GM12892 (cell line): ENCODE data around the gene SCIN.

Source experiments
- DNase-seq: peaks from one replicate; pipeline ENCODE4 v3.0.0; 2011; ENCODE audit not compliant: insufficient read length
- FAIRE-seq: peaks from 2 replicates; lab custom pipeline; 2011; peaks lifted over from hg19 to GRCh38; lab: Jason Lieb, UNC
- POLR2A ChIP-seq: IDR thresholded peaks from 2 replicates; pipeline ENCODE4 v1.6.1; 2011; ENCODE audit warnings: low read depth, low read length, control low read depth
- POLR2AphosphoS5 ChIP-seq: IDR thresholded peaks from 2 replicates; pipeline ENCODE4 v1.6.1; 2011; ENCODE audit warnings: low read depth, low read length, control low read depth
- TAF1 ChIP-seq: IDR thresholded peaks from 2 replicates; pipeline ENCODE4 v1.6.1; 2011; ENCODE audit warnings: low read depth, mild to moderate bottlenecking, control low read depth, low read length, borderline replicate concordance

The SCIN gene

GRCh38 chr7:12623885-12624498 is 53.5 kb downstream of the SCIN start:
- FAIRE-seq, result no peak
- no peak for TF ChIP-seq TAF1
- no peak for TF ChIP-seq POLR2A
- no peak for TF ChIP-seq POLR2AphosphoS5
- DNase-seq, result no peak

DNA sequence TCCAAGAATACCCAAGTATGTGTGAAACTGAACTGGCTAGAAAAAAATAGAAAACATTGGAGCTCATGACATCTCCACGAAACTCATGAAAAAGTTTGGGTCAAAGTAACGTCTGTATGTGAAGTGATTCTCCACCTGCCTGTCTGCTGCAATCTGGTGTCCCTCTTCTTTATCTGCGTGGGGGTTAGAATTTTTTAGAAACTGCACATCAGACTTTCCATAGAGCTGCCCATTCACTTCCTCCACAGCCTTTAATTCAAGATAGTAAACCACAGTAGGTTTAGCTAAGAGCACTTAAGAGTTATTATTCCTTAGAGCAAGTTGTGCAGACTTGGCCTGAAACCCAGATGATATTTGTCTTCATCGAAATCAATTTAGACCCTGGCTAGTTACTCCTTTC is 55.3 kb downstream of the SCIN start:
- DNase-seq (no peak), FAIRE-seq (no peak)
- no peak for TF ChIP-seq TAF1

GRCh38 chr7:12629816-12630512 is 59.4 kb downstream of the SCIN start:
- no peak for TF ChIP-seq POLR2A
- TF ChIP-seq POLR2AphosphoS5, result no peak
- no peak for TF ChIP-seq TAF1

DNA sequence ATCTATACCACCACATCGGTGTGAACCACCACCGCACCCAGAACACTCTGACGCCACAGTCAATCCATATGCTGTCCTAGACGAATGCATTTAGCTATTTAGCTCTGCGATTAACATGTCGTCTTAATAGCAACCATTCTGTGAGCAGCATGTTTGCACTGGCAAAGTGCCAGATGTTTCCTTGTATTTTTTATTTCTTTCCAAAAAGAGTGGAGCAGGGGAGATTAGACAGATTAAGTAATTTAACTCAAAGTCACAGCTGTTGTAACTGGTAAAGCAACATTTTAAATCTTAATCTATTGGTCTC is 59.9 kb downstream of the SCIN start:
- TF ChIP-seq TAF1 (no peak), POLR2AphosphoS5 (no peak), POLR2A (no peak)
- FAIRE-seq, result no peak
- DNase-seq, result no peak

More at GRCh38 chr7:12629816-12630512, 59.4 kb downstream of the SCIN start:
- DNase-seq, result no peak
- no peak for FAIRE-seq

DNA sequence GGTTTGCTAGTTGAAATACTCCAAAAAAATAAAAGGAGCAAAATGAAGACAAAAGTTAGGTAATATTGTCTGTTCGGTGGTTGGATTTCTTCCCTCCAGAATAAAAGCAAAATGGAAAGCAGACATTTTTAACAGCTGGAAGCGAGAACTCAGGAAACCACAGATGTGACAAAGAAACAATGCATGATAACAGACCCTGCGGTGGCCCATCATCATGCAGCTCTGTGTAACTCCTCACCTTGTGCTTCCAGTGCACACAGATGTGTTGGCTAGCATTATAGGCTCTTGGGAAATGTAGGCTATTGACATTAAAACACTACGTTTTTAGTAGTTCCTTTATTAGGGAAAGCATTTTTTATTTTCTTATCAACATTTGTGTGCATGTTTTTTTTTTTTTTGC is 63.1 kb downstream of the SCIN start:
- DNase-seq (no peak), FAIRE-seq (no peak)
- TF ChIP-seq POLR2A (no peak), TAF1 (no peak), POLR2AphosphoS5 (no peak)

DNA sequence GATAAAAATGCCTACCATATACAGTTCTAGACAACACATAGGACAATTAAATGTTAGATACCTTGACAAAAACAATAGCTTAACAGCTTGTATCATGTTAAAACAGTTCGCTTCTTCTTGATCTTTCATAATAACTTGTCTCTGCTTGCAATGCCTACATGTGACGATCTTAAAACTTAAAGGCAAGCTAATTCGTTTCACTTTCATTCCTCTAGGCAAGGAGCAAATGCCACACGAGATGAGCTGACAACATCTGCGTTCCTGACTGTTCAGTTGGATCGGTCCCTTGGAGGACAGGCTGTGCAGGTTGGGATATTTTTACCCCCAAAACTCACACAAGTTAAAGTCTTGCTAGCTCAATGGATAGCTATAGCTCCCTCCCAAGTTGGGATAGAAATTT is 65.3 kb downstream of the SCIN start:
- TF ChIP-seq POLR2A, result no peak
- peak; percentile 63; the same call in 1 of the 2 replicates for TF ChIP-seq TAF1
- DNase-seq, result no peak
- peak; percentile 75 for FAIRE-seq

DNA sequence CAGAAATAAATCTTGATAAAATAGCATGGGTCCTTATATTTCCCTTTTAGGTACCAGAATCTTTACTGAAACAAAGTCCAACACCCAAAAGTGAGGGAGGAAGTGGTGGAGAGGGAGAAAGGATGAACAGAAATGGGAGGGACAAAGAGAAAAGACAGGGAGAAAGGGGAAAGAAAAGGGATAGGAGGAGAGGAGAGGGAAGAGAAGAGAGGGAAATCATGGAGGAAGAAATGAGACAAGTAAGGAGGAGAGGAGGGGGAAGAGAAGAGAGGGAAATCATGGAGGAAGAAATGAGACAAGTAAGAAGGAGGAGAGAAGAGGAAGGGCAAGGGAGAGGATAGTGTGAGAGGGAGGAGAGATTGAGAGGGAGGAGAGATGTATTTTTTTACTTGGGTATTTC is 66.8 kb downstream of the SCIN start:
- DNase-seq, result no peak
- TF ChIP-seq TAF1 (no peak), POLR2A (no peak), POLR2AphosphoS5 (no peak)
- FAIRE-seq, result no peak

- TF ChIP-seq POLR2A, result no peak
- no peak for TF ChIP-seq POLR2AphosphoS5
- no peak for TF ChIP-seq TAF1
- DNase-seq, result no peak
- FAIRE-seq, result peak; percentile 75
Observed at GRCh38 chr7:12637819-12638592, 67.5 kb downstream of the SCIN start.

GRCh38 chr7:12638851-12639456 is 68.4 kb downstream of the SCIN start:
- DNase-seq, result no peak
- peak; percentile 81 for FAIRE-seq

GRCh38 chr7:12640299-12641096 is 70.0 kb downstream of the SCIN start:
- TF ChIP-seq POLR2A (no peak), TAF1 (no peak), POLR2AphosphoS5 (no peak)
- DNase-seq (no peak), FAIRE-seq (no peak)

More at GRCh38 chr7:12638851-12639456, 68.4 kb downstream of the SCIN start:
- TF ChIP-seq TAF1 (no peak), POLR2AphosphoS5 (no peak), POLR2A (no peak)

DNA sequence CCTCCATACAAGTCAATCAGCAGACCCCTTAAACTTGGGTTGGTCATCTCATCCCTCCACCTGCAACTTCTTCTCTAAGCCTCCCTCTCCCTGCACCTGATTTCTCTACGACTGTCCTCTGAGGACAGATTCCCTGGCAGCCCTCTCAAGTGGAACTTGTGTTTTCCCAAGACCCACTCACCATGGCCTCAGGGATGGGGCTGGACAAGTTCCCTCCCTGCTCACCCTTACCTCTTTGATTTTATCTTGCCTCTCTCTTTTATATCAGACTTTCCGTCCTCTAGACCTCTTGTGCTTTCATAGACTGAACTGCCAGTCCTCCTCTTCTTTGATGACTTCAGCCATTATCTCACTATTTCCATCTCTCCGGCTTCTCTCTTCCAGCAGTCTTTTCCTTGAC is 70.7 kb downstream of the SCIN start:
- TF ChIP-seq POLR2AphosphoS5 (no peak), POLR2A (no peak), TAF1 (no peak)
- FAIRE-seq (no peak), DNase-seq (no peak)
